ENCODE measurements around the gene KCNE4.
A peak's percentile ranks its signal among the peaks of the same experiment; 100 is the strongest.

The KCNE4 gene

GRCh38 chr2:223056701-223057418 lies 4.9 kb downstream of the KCNE4 start:
- no peak for DNase-seq (ENCODE audit: low spot score)
- TF ChIP-seq CTCF (IDR thresholded peaks at IDR 0.05): no peak
- H3K4me3 ChIP-seq: peak overlapping the region; percentile 70
- H3K27ac ChIP-seq: peak overlapping the region; percentile 60 to 76

GRCh38 chr2:223057569-223057968 lies 5.6 kb downstream of the KCNE4 start:
- no peak for TF ChIP-seq CTCF (IDR thresholded peaks at IDR 0.05)
- peak overlapping the region; percentile 60 to 76 for H3K27ac ChIP-seq
- no peak for DNase-seq (ENCODE audit: low spot score)
- no peak overlapping the region for H3K4me3 ChIP-seq

- no peak for TF ChIP-seq CTCF (IDR thresholded peaks at IDR 0.05)
- Histone ChIP-seq H3K4me3 (no peak overlapping the region), H3K27ac (peak overlapping the region in 1 of 2 donors; percentile 13)
- no peak for DNase-seq (ENCODE audit: low spot score)
Measured at GRCh38 chr2:223058952-223059716, 7.1 kb downstream of the KCNE4 start.

GRCh38 chr2:223060201-223060825 lies 8.3 kb downstream of the KCNE4 start:
- Histone ChIP-seq H3K27ac (no peak overlapping the region), H3K4me3 (no peak overlapping the region)
- TF ChIP-seq CTCF (IDR thresholded peaks at IDR 0.05): no peak
- DNase-seq (ENCODE audit: low spot score): no peak

GRCh38 chr2:223062396-223062795 lies 10.4 kb downstream of the KCNE4 start:
- Histone ChIP-seq H3K4me3 (no peak overlapping the region), H3K27ac (peak overlapping the region in 1 of 2 donors; percentile 39)
- no peak for TF ChIP-seq CTCF (IDR thresholded peaks at IDR 0.05)
- DNase-seq (ENCODE audit: low spot score): no peak

GRCh38 chr2:223065107-223065506 lies 13.1 kb downstream of the KCNE4 start:
- Histone ChIP-seq H3K4me3 (no peak overlapping the region), H3K27ac (no peak overlapping the region)
- TF ChIP-seq CTCF (IDR thresholded peaks at IDR 0.05): no peak
- DNase-seq (ENCODE audit: low spot score): no peak
